HG02943 (cell line): Measurements from ENCODE around the gene GRIA4.
"Not testable (repeated sequence)": the region's sequence is repeated elsewhere in the genome, so short reads cannot be mapped to it uniquely, and the experiment has no call there.

Experiments used
- ATAC-seq: cut with Tn5 transposase; IDR thresholded peaks from one replicate; pipeline ENCODE4 v1.9.1; 2021; ENCODE audit warnings: mild to moderate bottlenecking, low read depth, moderate library complexity; ENCODE audit not compliant: unreplicated experiment

The GRIA4 gene

GRCh38 chr11:105975128-105975527, 365.3 kb downstream of the GRIA4 start:
- no peak for ATAC-seq

GRCh38 chr11:105979997-105980703, 370.3 kb downstream of the GRIA4 start:
- no peak for ATAC-seq

- peak; percentile 69 for ATAC-seq
These were observed 376.7 kb downstream of the GRIA4 start for GRCh38 chr11:105986554-105986953.

GRCh38 chr11:105988197-105988596, 378.3 kb downstream of the GRIA4 start:
- no peak for ATAC-seq

- no peak for ATAC-seq
These were observed 379.3 kb downstream of the GRIA4 start for GRCh38 chr11:105989124-105989523.

- ATAC-seq, result no peak
These were observed 382.0 kb downstream of the GRIA4 start for GRCh38 chr11:105991888-105992287.

- ATAC-seq, result no peak
These were observed 391.6 kb downstream of the GRIA4 start for GRCh38 chr11:106001304-106002012.

- not testable (repeated sequence) for ATAC-seq
These were observed 393.2 kb downstream of the GRIA4 start for GRCh38 chr11:106003094-106003493.

- ATAC-seq, result no peak
These were observed 401.6 kb downstream of the GRIA4 start for GRCh38 chr11:106011481-106011880.

GRCh38 chr11:106012744-106013143, 402.9 kb downstream of the GRIA4 start:
- ATAC-seq, result no peak

GRCh38 chr11:106014035-106014434, 404.2 kb downstream of the GRIA4 start:
- no peak for ATAC-seq

- ATAC-seq, result no peak
These were observed 404.7 kb downstream of the GRIA4 start for GRCh38 chr11:106014620-106015019.

- no peak for ATAC-seq
These were observed 405.2 kb downstream of the GRIA4 start for GRCh38 chr11:106015066-106015465.

- no peak for ATAC-seq
These were observed 407.2 kb downstream of the GRIA4 start for GRCh38 chr11:106017093-106017492.

GRCh38 chr11:106021181-106021966, 411.5 kb downstream of the GRIA4 start:
- ATAC-seq, result peak; percentile 14

- peak; percentile 99 for ATAC-seq
These were observed 412.3 kb downstream of the GRIA4 start, which contains the start of gene MSANTD4 for GRCh38 chr11:106021967-106022794. MSANTD4 (minus strand) TSS chr11:106022240; CDS start chr11:106010917, 11,323 bp downstream.

- no peak for ATAC-seq
These were observed 413.0 kb downstream of the GRIA4 start for GRCh38 chr11:106022795-106023275.

- no peak for ATAC-seq
These were observed 420.7 kb downstream of the GRIA4 start for GRCh38 chr11:106030609-106031008.

GRCh38 chr11:106031202-106031810, 421.4 kb downstream of the GRIA4 start:
- no peak for ATAC-seq
